Pulmonary artery endothelial cell (primary cell): ENCODE results near the gene IGF2R. TPM values are rescaled to one million over a fixed set of nuclear protein-coding genes. Genes with fewer than 3 reads are reported as not detected.
"Not testable (repeated sequence)": the region's sequence is repeated elsewhere in the genome, so short reads cannot be mapped to it uniquely, and the experiment has no call there.

Experiments
- DNase-seq: peaks from one replicate; pipeline ENCODE4 v3.0.0-alpha.2; 2011; ENCODE audit warnings: low read depth, low spot score
- total RNA-seq: library from RNA; depleted of rRNA; stranded (reverse); fragments of >200 nt; gene quantifications from 2 replicates; pipeline ENCODE4 v1.2.3, GENCODE V29; 2014

Gene IGF2R
- total RNA-seq, 1 donor from 2014 or later, result 63.2 TPM

DNA sequence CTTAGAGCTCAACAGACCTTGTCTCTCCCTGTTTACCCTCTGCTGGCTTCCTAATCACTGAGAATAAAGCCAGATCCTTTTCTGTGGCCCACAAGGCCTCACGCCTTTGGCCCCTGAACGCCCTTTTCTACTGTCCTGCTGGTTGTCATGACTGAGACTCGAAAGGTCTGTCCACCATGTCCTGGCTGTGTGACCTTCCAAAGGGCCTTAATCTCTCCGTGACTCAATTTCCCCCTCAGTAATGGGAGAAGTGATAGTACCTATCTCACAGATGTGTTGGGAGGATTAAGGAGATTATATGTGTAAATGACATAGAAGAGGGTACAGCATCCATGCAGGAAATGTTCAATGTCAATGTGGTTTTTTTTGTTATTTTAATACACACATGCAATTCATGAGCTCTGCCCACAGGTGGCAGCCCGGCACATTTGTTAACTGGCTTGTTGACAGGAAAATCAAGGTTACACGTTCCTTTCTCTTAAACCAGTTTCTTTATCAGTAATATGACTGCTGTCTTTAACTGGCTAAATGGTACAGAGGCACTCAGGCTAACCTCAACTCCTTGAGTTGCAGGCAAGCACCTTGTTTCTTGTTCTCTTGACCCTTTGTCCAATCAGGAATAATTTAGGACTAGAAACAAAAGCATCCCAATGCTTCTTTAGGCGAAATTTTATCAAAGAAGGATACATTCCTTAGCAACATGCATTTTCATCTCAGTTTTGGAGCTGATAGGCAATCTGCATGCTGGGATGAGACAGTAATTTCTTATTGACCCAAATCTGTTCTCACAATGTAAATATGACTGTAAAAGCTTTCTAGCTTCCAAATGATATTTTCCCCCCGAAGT lies 169.3 kb downstream of the IGF2R start:
- peak; percentile 13 for DNase-seq

DNA sequence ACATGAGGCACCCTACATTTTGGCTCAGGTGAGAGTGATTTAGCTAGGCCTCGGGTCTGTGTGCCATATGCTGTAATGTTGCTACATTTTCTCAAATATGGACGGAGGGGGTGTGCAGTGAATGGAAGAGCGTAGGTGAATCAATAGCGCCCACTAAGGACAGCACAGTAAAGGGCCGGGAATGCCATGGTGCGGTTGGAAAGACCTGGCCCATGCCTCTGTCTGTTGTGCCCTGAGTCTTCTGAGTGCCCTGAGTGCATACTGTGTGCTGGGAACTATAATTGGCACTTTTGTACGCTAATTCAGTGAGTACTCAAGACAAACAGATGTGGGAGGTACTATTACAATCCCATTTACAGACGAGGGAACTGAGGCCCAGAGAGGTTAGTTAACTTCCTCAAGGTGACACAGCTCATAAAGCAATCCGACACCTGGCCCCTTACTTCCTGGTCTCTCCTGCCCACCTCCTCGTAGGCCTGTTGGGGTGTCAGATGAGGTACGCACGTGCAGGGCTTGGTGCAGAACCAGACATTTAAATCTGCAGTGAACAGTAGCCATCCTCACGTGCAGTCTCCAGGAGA lies 170.0 kb downstream of the IGF2R start:
- no peak for DNase-seq

DNA sequence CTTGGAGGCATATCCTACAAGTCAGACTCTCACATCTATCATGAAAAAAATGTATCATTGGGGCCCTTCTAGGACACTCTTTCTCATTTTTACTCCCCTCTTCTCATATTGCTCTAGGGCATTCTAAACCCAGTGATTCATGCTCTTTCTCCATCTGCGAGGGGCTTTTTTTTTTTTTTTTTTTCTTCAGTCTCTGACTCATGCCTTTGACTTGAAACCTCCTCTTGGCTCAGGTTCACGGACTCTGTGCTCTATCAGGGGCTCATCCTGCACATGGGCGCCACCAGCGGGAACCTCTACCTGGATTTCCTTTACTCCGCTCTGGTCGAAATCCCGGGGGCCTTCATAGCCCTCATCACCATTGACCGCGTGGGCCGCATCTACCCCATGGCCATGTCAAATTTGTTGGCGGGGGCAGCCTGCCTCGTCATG lies 170.6 kb downstream of the IGF2R start:
- DNase-seq, result no peak

DNA sequence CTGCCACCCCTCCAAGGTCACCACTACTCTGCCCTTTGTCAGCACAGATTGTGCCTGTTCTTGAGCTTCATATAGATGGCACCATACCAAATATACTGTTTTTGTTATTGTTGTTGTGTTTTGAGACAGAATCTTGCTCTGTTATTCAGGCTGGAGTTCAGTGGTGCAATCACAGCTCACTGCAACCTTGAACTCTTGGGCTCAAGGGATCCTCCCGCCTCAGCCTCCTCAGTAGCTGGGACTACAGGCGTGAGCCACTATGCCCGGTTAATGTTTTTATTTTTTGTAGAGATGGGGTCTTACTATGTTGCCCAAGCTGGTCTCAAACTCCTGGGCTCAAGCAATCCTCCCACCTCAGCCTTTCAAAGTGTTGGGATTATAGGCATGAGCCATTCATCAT lies 171.6 kb downstream of the IGF2R start:
- not testable (repeated sequence) for DNase-seq

DNA sequence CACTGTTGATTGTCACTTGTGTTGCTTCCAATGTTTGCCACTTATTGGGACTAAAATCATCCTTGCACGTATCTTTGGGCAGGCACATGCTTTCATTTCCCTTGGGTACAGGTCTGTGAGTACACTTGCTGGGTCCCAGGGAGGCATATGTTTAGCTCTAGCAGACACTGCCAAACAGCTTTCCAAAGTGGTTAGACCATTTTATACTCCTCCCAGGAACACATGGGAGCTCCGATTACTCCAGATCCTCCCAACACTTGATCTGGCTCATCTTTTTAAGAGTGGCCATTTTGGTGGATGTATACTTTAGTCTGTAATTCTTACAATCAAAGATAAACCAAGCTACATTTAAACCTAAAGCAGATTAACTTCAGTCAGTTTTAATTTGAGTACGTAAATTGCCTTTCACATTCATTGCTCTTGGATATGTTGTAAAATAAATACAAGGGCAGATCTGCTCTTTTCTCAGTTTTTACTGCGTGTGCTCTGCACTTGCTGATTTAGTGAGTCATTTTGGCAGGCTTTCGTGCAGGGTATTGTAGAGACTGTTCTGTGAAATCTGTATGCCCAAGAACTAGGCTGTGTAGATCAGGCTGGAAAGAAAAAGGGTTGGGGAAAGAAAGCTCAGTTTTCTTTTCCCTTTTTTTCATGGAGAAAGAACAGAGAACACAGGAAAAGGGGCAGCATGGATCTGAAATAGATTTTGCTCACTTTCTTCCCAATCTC lies 172.3 kb downstream of the IGF2R start:
- DNase-seq, result no peak

DNA sequence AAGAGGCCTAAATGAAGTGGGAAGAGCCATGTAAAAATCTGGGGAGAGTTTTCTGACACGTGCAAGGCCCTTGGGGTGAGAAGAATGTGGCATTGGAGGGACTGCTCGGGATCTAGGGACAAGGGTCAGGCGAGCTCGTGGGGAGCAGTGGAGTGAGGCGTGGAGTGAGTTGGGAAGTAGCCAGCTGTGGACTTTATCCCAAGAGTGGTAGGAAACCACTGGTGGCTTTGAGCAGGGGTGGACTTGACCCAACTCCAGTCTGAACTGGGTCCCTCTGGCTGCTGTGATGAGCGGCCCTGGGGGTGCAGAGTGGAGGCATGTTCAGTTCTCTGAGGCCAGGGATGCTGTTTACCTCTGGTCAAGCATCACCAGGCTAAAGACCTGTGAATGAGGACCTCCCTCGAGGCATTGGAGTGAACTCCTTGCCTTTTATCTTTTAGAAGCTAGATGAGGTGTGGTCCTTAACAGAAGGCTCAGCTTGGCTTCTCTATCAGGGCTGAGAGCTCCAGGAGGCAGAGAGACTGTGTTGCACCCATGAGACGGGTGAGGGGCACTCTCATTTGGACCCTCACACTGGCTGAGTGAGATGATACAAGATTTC lies 173.3 kb downstream of the IGF2R start:
- DNase-seq, result no peak

DNA sequence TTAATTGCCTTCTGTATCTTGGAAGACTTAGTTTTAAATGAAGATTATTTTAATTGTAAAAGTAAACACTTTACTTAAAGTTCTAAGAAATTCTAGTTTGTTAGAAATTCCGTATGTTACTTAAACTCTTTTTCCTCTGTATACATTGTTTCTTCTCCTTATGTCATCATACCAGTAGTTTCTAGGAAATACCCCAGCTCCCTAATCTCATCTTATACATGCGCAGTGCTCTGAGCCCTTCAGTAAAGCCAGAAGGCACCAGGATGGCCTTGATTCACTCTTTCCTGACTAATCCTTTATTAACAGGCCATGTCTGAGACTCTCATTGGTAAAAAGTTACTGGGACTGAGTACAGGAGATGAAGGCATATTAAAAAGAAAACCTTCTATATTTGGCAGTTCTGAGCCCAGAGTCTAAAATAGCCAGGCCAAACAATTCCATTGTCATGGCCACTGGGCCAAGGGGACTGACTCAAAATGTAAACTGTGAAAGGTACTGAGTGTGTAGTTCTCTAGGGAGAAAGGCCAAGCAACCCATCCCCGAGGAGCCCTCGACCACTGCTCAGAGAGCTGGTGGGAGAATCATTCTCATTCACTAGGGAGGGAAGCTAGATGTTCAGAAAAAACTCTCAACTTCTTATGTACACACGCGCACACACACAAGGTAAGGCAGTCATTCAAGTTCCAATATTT lies 177.7 kb downstream of the IGF2R start:
- DNase-seq, result no peak

DNA sequence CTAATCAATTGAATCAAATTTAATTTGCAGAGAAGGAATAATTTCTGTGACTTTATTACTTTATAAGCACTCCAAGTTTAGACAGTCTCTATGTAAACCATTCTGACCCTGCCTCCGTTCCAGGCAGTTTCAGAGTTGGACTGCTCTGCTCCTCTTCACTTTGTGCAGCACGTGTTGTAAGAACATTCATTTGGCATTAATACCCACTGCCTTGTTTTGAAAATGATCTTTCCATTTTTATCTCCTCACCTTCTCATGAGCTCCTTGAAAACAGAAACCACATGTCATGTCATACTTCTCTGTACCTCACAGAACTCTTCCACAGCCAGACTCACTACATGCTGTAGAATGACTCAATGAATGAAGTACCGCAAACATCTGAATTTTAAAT lies 178.3 kb downstream of the IGF2R start:
- DNase-seq, result no peak

GRCh38 chr6:160154471-160154870 lies 185.6 kb downstream of the IGF2R start:
- no peak for DNase-seq

DNA sequence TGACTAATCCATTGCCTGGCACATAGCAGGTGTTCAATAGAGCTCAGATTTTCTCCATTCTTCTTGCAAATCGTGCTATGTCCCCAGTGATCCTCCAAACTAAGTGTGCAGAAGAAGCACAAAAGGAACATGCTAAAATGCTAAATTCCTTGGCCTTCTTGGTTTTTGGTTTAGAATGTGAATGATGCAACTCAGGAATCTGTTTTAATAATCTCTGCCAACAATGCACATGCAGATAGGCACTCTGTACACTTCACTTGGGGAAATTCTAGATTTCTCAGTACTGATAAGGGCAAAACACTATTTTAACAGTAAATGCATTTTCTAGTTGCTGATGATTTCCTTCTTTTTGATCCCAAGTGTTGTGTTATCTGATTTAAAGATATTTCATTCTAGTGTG lies 188.0 kb downstream of the IGF2R start:
- DNase-seq, result no peak

- no peak for DNase-seq
These were observed 191.6 kb downstream of the IGF2R start for GRCh38 chr6:160160450-160160849.

Other genes with a start within 250 kb of the IGF2R start
- gene WTAP, start 241.6 kb upstream of the IGF2R start, total RNA-seq, result 99.9 and 109 TPM in 2 replicates
- gene ACAT2, start 207.0 kb upstream of the IGF2R start, total RNA-seq, result 89.4 and 94.0 TPM in 2 replicates
- 373 and 619 TPM in 2 replicates for gene TCP1, start 179.5 kb upstream of the IGF2R start, total RNA-seq
- gene MRPL18, start 178.6 kb upstream of the IGF2R start, total RNA-seq, result 80.0 and 147 TPM in 2 replicates
- gene PNLDC1, start 168.8 kb upstream of the IGF2R start, total RNA-seq, result 0.11 TPM in 1 of 2 replicates, not detected in the other
- gene MAS1, start 78.1 kb upstream of the IGF2R start, total RNA-seq, result not detected in 2 replicates
- 0.07 TPM in 1 of 2 replicates, not detected in the other for gene SLC22A1, start 152.7 kb downstream of the IGF2R start, total RNA-seq